T-helper 1 cell treated with Interleukin-12 subunit alpha and Interleukin-12 subunit beta and Interleukin-4 antibody, amounts not matched to agents 30 ng/mL and 1 ng/mL, for 36 hours (primary cell): Measurements from ENCODE around the gene LMX1A. TPM values are rescaled to one million over a fixed set of nuclear protein-coding genes. Genes with fewer than 3 reads are reported as not detected.

Experiments used
- intact Hi-C: fragments of 100-400 bp; cut with micrococcal nuclease; formaldehyde crosslinking; loops from one replicate; pipeline ENCODE4 v1.15.1; 2024
- total RNA-seq: library from RNA; stranded (reverse); gene quantifications from 2 replicates; pipeline ENCODE4 v1.2.3, GENCODE V29; 2022

The LMX1A gene
- total RNA-seq, 1 donor from 2014 or later, result not detected

DNA sequence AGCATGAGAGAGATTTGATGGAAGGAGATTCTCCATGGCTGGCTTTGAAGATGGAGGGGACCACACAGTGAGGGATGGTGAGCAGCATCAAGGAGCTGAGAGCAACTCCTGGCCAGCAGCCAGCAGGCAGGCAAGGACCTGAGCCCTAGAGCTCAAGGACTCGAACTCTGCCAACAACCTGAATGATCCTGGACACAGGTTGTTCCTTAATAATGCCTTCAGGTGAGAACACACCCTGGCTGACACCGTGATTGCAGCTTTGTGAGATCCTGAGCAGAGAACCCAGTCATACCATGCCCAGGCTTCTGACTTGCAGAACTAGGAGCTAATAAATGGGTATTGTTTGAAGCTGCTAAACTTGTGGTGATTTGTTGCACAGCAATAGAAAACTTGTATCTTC, 183.1 kb downstream of the LMX1A start:
- intact Hi-C loops, result no loop called here

DNA sequence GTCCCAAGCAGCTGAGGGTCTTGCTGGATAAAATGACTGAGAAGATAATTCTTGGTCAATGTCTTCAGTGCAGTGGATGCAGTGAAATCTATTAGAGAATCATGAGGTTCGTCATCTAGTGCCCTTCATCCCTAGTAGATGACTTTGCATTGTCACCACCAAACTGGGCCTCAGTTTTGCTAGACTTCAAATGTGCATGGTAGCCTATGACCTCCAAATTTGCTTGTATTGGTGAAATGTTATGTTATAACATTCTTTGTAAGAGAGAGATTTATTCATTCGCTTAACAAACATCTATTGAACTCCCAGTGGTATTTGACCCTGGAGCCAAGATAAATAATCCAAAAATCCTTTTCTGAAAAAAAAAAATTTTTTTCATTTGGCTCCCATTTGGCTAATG, 183.8 kb downstream of the LMX1A start:
- intact Hi-C loops, result no loop called here

- intact Hi-C loops, result no loop called here
Observed at GRCh38 chr1:165169729-165170128, 186.8 kb downstream of the LMX1A start.

GRCh38 chr1:165169028-165169427, 187.5 kb downstream of the LMX1A start:
- intact Hi-C loops, result no loop called here

DNA sequence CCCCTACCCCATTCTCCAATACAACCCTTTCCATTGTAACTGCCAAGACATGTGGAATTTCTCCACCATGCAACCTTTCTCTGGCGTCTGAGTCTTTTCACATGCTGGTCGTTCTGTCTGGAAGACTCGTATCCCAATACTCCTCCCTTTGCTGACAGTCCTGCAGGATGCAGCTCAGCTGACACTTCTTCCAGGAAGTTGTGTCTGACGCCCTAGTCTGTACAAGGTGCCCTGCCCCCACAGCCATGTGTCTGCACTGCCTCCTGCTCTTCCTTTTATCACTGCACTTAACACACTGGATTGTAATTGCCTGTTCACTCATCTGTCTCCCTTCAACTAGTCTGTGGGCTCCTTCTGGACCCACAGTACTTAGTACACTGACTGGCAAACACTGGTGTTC, 188.0 kb downstream of the LMX1A start:
- intact Hi-C loops, result no loop called here

DNA sequence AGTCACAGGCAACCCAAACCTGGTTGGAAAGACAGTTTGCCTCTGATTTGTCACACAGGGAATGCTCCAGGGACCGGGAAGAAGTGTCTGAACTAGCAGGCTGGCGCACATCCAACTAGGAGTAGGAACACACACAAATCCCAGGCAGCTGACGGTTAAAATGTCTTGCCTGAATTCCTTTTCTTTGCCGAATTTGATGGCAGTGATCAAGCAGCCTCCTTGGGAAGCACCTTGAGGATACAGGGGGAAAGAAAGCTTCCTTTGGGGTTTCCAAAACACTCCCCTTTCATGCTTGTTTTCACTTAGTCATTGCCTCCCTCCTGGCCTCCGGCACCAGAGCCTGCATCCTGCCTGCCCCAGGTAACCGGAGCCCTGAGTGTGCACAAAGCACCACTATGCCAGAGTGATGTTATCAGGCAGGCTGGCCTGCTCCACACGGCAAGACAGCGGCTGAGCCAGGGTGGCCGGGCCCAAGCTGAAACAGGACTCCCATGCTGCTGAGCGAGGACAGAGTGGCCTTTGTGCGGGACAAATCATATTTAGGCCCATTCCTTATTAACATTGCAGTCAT, 193.8 kb downstream of the LMX1A start:
- intact Hi-C loops, result no loop called here

GRCh38 chr1:165161130-165161529, 195.4 kb downstream of the LMX1A start:
- intact Hi-C loops, result no loop called here

GRCh38 chr1:165153182-165153581, 203.3 kb downstream of the LMX1A start:
- intact Hi-C loops, result no loop called here

DNA sequence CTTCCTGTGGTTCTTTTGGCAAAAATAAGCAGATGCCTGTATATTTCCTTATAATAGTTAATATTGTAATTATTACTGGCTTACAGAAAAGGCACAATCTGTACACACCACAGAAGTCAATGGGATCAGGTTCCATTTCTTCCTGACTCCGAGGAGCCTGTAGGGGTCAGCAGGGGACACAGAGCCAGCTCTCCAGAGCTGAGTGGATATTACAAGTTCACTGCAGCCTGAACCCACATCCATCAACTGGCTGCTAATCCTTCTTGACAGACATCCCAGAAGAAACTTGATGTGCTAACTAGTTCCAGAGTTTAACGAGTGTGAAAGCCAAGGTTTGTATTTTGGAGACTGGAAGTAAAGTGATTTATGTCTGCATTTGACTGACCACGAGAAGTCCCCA, 203.8 kb downstream of the LMX1A start:
- intact Hi-C loops, result no loop called here

- intact Hi-C loops, result no loop called here
Observed at GRCh38 chr1:165152109-165152508, 204.4 kb downstream of the LMX1A start.

Other genes with a start within 250 kb of the LMX1A start
- not detected in 2 replicates for gene RXRG, start 88.4 kb upstream of the LMX1A start, total RNA-seq
- not detected in 2 replicates for gene LRRC52, start 187.3 kb upstream of the LMX1A start, total RNA-seq